ENCODE measurements around the gene PKNOX2.

- TF ChIP-seq POLR2A (IDR thresholded peaks at IDR 0.05) (no peak), CTCF (IDR thresholded peaks at IDR 0.05) (no peak)
These were observed 148.3 kb downstream of the PKNOX2 start for GRCh38 chr11:125312812-125313211.

Measured in lower leg skin (tissue), 3 donors.